ENCODE measurements around the gene PTGER1.
"Not testable (repeated sequence)": the region's sequence is repeated elsewhere in the genome, so short reads cannot be mapped to it uniquely, and the experiment has no call there.

PTGER1 gene

GRCh38 chr19:14474827-14475226, 327 bp downstream of the PTGER1 start:
- DNase-seq (ENCODE audit: low read depth in 1 of 2, low spot score in 1 of 2) = no peak

GRCh38 chr19:14473978-14474578, 1.1 kb downstream of the PTGER1 start:
- no peak for DNase-seq (ENCODE audit: low read depth in 1 of 2, low spot score in 1 of 2)

- DNase-seq (ENCODE audit: low read depth in 1 of 2, low spot score in 1 of 2) = no peak
Measured at GRCh38 chr19:14473073-14473977, 1.8 kb downstream of the PTGER1 start.

- DNase-seq (ENCODE audit: low read depth in 1 of 2, low spot score in 1 of 2) = peak; percentile 77 to 85
Measured at GRCh38 chr19:14472202-14472938, 2.8 kb downstream of the PTGER1 start.

GRCh38 chr19:14471436-14472187, 3.5 kb downstream of the PTGER1 start:
- DNase-seq (ENCODE audit: low read depth in 1 of 2, low spot score in 1 of 2) = no peak

- DNase-seq (ENCODE audit: low read depth in 1 of 2, low spot score in 1 of 2) = no peak
Measured at GRCh38 chr19:14470031-14470876, 4.9 kb downstream of the PTGER1 start.

- no peak for DNase-seq (ENCODE audit: low read depth in 1 of 2, low spot score in 1 of 2)
Measured at GRCh38 chr19:14467816-14468215, 7.3 kb downstream of the PTGER1 start.

- DNase-seq (ENCODE audit: low read depth in 1 of 2, low spot score in 1 of 2) = no peak
Measured at GRCh38 chr19:14467391-14467790, 7.8 kb downstream of the PTGER1 start.

GRCh38 chr19:14463747-14464146, 11.4 kb downstream of the PTGER1 start:
- DNase-seq (ENCODE audit: low read depth in 1 of 2, low spot score in 1 of 2) = no peak

- not testable (repeated sequence) for DNase-seq (ENCODE audit: low read depth in 1 of 2, low spot score in 1 of 2)
Measured at GRCh38 chr19:14462401-14462800, 12.8 kb downstream of the PTGER1 start.

GRCh38 chr19:14460935-14461334, 14.2 kb downstream of the PTGER1 start:
- DNase-seq (ENCODE audit: low read depth in 1 of 2, low spot score in 1 of 2) = no peak

GRCh38 chr19:14459703-14460102, 15.5 kb downstream of the PTGER1 start:
- DNase-seq (ENCODE audit: low read depth in 1 of 2, low spot score in 1 of 2) = no peak

- not testable (repeated sequence) for DNase-seq (ENCODE audit: low read depth in 1 of 2, low spot score in 1 of 2)
Measured at GRCh38 chr19:14452303-14452702, 22.9 kb downstream of the PTGER1 start.

GRCh38 chr19:14450876-14451275, 24.3 kb downstream of the PTGER1 start:
- DNase-seq (ENCODE audit: low read depth in 1 of 2, low spot score in 1 of 2) = no peak

- DNase-seq (ENCODE audit: low read depth in 1 of 2, low spot score in 1 of 2) = peak; percentile 44 to 59
Measured at GRCh38 chr19:14450168-14450874, 24.8 kb downstream of the PTGER1 start.

- no peak for DNase-seq (ENCODE audit: low read depth in 1 of 2, low spot score in 1 of 2)
Measured at GRCh38 chr19:14449321-14449720, 25.8 kb downstream of the PTGER1 start.

GRCh38 chr19:14446336-14447036, 28.7 kb downstream of the PTGER1 start:
- DNase-seq (ENCODE audit: low read depth in 1 of 2, low spot score in 1 of 2) = no peak

GRCh38 chr19:14443632-14444216, 31.4 kb downstream of the PTGER1 start:
- no peak for DNase-seq (ENCODE audit: low read depth in 1 of 2, low spot score in 1 of 2)

All from activated CD4-positive, alpha-beta T cell treated with anti-CD3 and anti-CD28 coated beads, Interleukin-2, amount 50 U/mL, for 24 hours (primary cell).